Activated CD4-positive, alpha-beta T cell treated with anti-CD3 and anti-CD28 coated beads, Interleukin-2, amount 50 U/mL, for 24 hours (primary cell): ENCODE results near the gene DHRSX.
A peak's percentile ranks its signal among the peaks of the same experiment; 100 is the strongest.
"Not testable (repeated sequence)": the region's sequence is repeated elsewhere in the genome, so short reads cannot be mapped to it uniquely, and the experiment has no call there.

Experiments
- DNase-seq, 2 donors: peaks; one replicate each; pipeline ENCODE4 v3.0.0-alpha.2; 2020; ENCODE audit warnings: low read depth in 1 of 2, low spot score in 1 of 2

The DHRSX gene, protein sequence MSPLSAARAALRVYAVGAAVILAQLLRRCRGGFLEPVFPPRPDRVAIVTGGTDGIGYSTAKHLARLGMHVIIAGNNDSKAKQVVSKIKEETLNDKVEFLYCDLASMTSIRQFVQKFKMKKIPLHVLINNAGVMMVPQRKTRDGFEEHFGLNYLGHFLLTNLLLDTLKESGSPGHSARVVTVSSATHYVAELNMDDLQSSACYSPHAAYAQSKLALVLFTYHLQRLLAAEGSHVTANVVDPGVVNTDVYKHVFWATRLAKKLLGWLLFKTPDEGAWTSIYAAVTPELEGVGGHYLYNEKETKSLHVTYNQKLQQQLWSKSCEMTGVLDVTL

DNA sequence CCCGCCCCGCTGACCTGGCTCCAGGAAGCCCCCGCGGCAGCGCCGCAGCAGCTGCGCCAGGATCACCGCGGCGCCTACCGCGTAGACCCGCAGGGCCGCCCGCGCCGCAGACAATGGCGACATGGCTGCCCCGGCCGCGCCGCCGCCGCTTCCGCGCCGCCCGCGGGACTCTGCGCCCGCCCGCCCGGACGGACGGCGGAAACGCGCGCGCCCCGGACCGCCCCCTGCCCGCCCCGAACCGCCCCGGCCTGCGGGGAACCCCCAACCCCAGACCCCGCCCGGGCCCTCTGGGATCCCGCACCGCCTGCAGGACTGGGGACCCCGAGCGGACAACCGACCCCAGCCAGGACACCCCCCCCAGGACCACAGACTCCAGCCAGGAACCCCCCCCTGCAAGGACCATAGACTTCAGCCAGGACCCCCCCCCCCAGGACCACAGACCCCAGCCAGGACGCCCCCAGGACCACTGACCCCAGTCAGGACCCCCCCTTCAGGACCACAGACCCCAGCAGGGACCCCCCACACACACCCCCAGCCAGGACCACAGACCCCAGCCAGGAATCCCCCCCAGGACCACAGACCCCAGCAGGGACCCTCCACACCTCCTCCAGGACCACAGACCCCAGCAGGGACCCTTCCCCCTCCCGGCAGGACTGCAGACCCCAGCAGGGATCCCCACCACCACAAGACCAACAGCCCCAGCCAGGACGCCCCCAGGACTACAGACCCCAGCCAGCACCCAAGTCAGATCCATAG is at the start of gene DHRSX, which contains the start of gene ZBED1:
DHRSX (minus strand) TSS at position 174 of the 756 bp plus-strand sequence; CDS start at position 123, 51 bp downstream.
ZBED1 (minus strand) TSS at position 174 of the 756 bp plus-strand sequence. CDS start 10,257 bp downstream, outside the sequence.
- DNase-seq = peak; percentile 23 to 26

DNA sequence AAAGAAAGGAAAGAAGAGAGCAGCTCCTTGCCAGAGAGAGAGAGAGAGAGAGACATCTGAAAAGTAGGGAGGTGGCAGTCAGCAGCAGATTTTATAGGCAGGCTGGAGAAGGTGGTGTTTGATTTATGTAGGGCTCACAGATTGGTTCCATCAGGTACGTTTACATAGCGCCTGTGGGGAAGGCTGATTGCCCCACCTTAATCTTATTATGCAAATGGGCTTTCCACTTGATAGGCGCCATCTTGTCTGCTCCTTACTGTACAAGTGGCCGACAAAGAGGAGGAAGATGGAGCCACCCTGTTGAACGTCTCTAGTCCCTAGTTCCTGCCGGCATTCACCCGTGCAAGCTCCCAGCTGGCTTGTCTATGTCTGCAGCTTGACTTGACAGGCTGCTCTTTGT is 49.1 kb upstream of the DHRSX start:
- no peak for DNase-seq

DNA sequence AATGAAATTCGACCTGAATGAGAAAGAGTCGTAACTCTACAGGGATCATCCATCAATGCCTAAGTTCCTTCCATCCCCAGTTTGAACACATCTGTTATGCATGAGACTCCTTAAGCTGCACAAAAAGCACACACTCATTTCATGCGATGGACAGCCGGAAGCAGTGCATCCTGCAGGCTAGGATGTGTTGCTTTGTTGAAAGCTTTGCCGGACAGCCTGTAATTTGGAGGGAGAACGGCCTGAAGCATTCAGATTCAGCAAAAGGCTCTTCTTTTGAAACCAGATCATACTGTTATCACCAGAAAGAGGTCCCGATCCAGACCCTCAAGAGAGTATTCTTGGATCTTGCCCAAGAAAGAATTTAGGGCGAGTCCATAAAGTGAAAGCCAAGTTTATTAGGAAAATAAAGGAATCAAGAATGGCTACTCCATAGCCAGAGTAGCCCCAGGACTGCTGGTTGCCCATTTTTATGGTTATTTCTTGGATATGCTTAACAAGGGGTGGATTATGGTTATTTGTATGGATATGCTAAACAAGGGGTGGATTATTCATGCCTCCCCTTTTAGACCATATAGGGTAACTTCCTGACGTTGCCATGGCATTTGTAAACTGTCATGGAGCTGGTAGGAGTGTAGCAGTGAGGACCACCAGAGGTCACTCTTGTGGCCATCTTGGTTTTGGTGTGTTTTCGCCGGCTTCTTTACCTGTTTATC is 48.1 kb upstream of the DHRSX start:
- no peak for DNase-seq

DNA sequence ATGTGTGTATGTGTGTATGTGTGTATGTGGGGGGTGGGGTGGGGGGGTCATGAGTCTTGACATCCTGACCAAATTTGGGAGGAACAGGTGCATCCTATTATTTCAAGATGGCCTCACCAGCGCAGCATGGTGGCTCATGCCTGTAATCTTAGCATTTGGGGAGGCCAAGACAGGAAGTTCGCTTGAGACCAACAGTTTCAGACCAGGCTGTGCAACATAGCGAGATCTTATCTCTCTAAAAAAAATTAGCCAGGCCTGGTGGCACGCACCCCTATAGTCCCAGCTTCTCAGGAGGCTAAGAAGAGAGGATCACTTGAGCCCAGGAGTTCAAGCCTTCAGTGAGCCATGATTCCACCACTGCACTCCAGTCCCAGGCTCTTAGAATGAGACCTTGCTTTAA is 47.0 kb upstream of the DHRSX start:
- DNase-seq = no peak

DNA sequence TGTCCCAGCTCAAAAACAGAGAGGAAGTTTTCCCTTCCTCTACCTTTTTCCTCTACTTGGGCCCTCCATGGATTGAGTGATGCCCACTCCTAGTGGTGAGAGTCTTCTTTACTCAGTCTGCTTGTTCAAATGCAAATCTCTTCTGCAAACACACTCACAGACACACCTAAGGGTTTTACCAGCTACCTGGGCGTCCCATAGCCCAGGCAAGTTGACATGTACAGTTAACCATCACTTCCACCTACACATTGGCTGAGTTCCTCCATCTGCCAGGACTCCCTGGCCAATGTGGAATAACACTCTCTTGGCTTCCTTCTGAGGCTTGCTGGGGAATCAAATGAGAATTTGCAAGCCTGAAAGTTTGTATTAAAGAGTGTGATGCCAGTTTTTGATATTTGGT is 45.7 kb upstream of the DHRSX start:
- no peak for DNase-seq

DNA sequence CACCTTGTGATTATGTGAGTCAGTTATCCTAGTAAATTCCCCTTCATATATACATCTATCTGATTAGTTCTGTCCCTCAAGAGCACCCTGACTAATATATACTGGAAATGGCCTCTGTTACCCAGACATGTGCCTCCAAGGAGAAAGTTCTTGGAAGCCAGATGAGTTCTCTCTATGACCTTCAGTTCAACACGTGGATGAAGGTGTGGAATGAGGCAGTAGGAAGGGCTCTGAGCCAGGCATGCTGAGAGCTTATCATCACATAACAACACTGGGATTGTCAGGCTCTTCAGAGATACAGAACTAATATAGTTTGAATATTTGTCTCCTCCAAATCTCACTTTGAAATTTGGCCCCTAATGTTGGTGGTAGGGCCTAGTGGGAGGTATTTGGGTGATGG is 44.4 kb upstream of the DHRSX start:
- DNase-seq = no peak

DNA sequence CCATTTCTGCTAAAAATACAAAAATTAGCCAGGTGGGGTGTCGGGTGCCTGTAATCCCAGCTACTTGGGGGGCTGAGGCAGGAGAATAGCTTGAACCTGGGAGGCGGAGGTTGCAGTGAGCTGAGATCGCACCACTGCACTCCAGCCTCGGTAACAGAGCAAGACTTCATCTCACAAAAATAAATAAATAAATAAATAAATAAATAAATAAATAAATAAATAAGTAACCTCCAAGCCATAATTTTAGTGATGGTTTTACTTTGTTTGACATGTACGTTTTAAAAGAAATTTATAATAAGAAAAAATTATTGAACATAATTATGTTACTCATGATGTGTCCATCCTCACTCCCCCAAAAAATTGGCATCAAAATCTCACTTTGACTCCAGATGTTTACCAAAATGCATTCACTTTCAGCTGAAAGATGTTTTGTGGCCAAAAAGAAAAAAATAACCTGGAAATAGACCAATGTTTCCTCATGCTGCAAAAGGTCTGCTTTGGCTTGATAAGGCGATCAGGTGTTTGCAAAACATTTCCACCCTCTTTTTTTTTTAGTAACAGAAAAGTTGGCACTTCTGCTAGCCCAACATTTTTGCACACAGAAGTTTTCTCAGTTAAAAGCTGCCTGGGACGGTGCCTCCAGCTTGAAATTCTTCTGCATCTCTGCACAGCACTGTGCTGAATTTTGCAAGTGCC is 42.2 kb upstream of the DHRSX start:
- no peak for DNase-seq

DNA sequence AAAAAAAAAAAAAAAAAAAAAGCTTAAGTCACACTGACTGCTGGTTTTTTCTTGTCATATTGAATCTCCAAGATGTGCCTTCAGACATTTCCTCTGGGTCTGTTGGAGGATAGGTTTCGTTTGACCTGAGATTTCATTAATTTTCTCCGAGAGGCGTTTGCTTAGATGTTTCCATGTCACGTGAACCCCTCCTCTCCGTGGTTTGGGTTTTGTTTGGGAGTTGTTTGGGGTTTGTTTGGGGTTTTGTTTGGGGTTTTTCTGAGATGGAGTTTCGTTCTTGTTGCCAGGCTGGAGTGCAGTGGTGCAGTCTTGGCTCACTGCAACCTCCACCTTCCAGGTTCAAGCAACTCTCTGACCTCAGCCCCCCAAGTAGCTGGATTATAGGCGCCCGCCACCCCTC is 40.8 kb upstream of the DHRSX start:
- DNase-seq = no peak

DNA sequence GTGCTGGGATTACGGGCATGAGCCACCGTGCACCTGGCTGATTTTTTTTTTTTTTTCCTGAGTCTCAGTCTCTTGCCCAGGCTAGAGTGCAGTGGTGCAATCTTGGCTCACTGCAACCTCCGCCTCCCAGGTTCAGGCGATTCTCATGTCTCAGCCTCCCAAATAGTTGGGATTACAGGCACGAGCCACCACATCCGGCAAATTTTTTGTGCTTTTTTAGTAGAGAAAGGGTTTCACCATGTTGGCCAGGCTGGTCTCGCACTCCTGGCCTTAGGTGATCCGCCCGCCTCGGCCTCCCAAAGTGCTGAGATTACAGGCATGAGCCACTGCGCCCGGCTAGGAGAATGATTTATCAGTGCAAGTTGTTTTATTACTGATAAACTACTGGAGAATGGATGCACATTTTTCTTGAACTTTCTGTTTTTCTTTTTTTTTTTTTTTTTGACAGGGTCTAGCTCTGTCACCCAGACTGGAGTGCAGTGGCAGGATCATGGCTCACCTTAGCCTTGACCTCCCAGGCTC is 39.7 kb upstream of the DHRSX start:
- DNase-seq = no peak

DNA sequence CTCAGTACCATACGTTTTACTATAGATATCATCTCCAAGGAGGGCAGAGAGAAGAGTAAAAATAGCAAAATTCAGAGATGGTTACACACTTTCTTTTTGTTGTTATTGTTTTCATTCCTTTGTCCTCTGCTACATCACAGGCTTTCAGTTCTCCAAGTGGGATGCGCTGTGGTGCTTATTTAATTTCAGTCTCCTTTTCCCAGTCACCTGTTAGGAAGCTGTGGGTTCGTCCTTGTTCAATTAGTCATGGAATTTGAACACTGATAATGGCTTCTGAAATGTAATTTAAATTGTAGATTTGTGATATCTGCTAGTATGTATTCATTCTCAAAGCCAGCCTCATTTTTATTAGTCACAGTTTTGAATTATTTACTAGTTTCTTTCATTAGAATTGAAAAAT is 38.8 kb upstream of the DHRSX start:
- DNase-seq = no peak

DNA sequence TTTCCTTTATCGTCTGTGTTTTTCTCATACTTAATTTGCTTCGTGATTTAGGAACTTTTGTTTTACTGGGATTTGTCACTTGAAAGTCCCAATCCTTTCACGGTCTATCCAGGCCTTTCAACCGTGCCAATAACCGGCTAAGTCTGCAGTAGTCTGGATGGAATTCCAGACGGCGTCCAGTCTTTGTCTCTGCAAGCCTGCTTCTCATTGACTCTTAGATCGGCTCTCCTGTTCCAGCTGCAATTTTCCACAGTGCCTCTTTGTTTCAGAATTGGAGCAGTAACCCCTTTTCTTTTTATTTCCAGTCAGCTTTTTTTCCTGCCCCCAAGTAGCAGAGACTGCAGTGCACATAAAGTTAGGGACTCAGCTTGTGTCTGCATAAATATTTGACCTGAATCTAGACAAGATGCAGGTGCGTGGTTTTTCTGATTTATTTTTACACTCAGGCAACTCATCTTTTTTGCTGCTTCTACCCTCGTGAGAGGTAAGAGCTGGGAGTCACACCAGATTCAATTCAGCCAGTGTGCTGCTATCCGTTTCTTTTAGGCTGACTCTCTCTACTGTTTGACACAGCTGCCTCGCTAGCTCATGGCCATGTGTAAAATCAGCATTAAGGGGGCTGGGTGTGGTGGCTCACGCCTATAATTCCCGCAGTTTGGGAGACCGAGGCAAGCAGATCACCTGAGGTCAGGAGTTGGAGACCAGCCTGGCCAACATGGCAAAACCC is 37.4 kb upstream of the DHRSX start:
- no peak for DNase-seq

DNA sequence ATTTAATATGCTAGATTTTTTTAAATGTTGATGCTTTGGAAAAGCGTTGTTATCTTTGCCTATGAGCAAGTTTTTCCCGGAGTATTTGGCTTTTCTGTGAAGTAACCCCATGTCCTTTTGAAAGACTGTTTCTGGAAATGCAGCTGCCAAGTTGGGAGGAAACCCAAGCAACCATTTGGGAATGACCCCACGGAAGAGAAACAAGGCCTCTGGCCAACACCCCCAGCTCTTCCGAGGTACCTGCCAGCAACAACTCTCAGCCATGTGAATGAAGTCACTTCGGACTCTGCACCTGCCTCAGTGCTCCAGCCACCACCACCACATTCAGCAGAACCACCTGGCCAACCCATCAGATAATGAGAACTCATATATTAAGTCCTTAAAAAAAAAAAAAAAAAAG is 36.2 kb upstream of the DHRSX start:
- no peak for DNase-seq

DNA sequence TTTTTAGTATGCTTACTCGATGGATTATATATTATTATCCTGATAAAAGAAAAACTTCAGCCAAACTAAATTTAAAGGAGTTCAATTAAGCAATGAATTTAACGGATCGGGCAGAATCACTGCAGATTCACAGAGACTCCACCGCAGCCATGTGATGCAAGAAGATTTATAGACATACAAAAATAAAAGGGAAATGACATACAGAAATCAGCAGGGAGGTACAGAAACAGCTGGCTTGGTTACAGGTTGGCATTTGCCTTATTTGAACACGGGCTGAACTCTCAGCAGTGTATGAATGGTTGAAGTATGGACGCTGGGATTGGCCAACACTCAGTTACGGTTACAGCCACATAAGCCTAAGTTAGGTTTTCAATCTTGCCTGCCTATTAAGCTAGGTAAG is 35.4 kb upstream of the DHRSX start:
- DNase-seq = no peak

DNA sequence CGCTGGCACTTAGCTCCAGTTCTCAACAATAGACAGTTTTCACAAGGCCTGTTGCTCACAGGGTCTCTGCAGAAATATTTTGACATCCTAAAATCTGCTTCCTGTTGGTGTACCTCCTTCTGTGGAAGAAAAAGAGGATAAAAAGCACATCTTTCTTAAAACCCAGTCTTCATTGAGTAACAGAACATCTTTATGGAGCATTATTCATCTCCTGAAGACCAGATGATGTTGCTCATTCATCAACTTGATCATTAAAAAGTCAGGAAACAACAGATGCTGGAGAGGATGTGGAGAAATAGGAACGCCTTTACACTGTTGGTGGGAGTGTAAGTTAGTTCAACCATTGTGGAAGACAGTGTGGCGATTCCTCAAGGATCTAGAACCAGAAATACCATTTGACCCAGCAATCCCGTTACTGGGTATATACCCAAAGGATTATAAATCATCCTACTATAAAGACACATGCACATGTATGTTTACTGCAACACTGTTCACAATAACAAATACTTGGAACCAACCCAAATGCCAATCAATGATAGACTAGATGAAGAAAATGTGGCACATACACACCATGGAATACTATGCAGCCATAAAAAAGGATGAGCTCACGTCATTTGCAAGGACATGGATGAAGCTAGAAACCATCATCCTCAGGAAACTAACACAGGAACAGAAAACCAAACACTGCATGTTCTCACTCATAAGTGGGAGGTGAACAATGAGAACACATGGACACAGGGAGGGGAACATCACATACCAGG is 33.7 kb upstream of the DHRSX start:
- not testable (repeated sequence) for DNase-seq

DNA sequence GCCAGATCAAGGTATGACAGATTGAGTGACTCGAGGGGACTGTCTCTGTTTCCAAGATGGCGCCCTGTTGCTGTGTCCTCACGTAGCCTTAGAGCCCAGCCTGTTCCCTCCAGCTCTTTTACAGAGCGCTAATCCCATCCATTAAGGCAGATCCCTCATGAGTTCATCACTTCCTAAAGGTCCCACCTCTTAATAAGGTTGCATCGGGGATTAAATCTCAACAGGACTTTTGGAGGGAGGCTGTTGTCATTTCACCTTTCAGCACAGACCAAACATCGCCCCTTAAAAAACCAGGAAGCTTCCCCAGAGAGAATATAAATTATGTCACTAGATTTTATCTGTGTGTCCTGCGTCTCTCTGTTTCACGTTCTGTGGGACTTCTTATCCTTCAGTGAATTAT is 32.6 kb upstream of the DHRSX start:
- DNase-seq = no peak

DNA sequence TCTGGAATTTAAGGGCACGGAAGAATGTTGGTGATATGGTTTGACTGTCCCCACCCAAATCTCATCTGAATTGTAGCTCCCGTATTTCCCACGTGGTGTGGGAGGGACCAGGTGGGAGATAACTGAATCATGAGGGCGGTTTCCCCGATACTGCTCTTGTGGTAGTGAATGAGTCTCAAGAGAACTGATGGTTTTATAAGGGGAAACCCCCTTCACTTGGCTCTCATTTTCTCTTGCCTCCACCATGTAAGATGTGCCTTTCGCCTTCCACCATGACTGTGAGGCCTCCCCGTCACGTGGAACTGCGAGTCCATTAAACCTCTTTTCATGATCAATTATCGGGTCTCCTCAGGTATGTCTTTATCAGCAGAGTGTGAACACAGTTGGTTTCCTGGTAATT is 25.6 kb upstream of the DHRSX start:
- DNase-seq = no peak

DNA sequence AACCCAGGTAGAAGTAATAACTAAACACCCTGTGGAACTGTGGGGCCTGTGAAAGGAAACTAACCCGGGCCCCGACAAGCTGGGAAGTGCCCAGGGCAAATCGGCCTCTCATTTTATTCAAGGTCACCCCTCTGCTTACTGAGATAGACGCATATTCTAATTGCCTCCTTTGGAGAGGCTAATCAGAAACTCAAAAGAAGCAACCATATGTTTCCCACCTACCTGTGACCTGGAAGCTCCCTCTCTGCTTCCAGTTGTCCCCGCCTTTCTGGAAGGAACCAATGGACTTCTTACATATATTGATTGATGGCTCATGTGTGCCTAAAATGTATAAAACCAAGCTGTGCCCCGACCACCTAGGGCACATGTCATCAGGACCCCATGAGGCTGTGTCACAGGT is 23.1 kb upstream of the DHRSX start:
- DNase-seq = no peak

DNA sequence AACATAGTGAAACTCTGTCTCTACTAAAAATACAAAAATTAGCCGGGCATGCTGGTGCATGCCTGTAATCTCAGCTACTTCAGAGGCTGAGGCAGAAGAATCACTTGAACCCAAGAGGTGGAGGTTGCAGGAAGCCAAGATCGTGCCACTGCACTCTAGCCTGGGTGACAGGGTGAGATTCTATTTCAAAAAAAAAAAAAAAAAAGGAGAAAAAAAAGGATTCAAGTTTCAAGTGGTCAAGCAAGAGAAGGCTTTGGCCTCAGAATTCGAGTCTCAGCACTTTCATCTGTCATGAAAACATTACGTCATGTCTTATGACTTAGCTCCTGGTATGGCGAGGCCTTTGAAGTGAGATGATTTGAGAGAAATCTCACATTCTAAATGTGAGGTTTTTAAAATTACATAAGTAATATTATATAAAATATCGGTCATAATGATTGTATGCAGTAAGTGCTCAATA is 21.2 kb upstream of the DHRSX start:
- no peak for DNase-seq

DNA sequence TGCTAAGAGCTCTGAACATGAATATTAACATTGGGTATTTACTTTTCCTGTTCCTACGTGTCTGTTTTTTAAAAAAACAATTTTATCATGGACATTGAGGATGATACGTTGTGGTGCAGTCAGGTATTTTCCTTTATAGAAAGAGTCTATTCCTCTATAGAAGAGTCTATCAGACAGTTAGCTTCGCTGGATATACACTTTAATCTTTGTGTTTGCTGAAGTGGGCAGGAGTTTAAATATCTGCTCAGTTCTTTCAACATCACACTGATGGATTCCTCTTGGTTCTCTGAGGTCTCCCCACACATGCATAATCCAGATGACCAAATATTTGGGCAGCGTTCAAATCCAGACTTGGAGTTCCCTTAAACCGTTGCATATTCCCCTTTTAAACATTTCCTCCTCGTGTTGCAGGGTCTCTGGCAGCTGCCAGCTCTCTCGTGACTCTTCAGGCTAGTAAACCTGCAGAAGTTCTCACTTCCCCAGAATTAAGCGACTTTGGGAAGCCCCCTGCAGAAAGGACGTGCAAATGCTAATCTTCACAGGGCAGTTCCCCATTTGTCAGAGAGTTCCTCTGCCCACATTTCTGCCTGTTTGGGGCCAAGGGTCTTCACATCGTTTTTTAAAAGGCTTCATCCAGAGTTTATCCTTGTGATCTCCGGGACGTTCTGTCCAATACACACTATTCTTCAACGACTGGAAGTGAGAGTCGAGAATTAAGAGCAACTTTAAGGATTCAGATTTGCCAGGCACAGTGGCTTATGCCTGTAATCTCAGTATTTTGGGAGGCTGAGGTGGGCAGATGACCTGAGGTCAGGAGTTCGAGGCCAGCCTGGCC is 20.5 kb upstream of the DHRSX start:
- no peak for DNase-seq
